ENCODE measurements around the gene CGA.

GRCh38 chr6:87118054-87118453 lies 23.1 kb upstream of the CGA start:
- TF ChIP-seq, protein P1, sequence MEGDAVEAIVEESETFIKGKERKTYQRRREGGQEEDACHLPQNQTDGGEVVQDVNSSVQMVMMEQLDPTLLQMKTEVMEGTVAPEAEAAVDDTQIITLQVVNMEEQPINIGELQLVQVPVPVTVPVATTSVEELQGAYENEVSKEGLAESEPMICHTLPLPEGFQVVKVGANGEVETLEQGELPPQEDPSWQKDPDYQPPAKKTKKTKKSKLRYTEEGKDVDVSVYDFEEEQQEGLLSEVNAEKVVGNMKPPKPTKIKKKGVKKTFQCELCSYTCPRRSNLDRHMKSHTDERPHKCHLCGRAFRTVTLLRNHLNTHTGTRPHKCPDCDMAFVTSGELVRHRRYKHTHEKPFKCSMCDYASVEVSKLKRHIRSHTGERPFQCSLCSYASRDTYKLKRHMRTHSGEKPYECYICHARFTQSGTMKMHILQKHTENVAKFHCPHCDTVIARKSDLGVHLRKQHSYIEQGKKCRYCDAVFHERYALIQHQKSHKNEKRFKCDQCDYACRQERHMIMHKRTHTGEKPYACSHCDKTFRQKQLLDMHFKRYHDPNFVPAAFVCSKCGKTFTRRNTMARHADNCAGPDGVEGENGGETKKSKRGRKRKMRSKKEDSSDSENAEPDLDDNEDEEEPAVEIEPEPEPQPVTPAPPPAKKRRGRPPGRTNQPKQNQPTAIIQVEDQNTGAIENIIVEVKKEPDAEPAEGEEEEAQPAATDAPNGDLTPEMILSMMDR (IDR thresholded peaks at IDR 0.05) = no peak
- TF ChIP-seq POLR2A (IDR thresholded peaks at IDR 0.05) = no peak

Data from testis (tissue), 2 donors.